Retinal pigment epithelial cell (primary cell): ENCODE data around the gene HMCN1.
"Not testable (repeated sequence)": the region's sequence is repeated elsewhere in the genome, so short reads cannot be mapped to it uniquely, and the experiment has no call there.

ENCODE experiments used
- DNase-seq: peaks from one replicate; pipeline ENCODE4 v3.0.0-alpha.2; 2010; ENCODE audit warnings: low read depth
- H3K4me3 ChIP-seq: 2 replicates; pipeline ENCODE4 v1.5.1; 2011; ENCODE audit warnings: mild to moderate bottlenecking, low read length, control low read depth, moderate library complexity
- TF ChIP-seq, protein P1 (sequence below): conservative IDR thresholded peaks from 2 replicates; pipeline ENCODE4 v1.5.1; 2011; ENCODE audit warnings: low read depth, low read length, control low read depth, inconsistent platforms

Gene HMCN1

GRCh38 chr1:186208405-186209129, 474.4 kb downstream of the HMCN1 start:
- no peak for DNase-seq
- TF ChIP-seq, protein P1, sequence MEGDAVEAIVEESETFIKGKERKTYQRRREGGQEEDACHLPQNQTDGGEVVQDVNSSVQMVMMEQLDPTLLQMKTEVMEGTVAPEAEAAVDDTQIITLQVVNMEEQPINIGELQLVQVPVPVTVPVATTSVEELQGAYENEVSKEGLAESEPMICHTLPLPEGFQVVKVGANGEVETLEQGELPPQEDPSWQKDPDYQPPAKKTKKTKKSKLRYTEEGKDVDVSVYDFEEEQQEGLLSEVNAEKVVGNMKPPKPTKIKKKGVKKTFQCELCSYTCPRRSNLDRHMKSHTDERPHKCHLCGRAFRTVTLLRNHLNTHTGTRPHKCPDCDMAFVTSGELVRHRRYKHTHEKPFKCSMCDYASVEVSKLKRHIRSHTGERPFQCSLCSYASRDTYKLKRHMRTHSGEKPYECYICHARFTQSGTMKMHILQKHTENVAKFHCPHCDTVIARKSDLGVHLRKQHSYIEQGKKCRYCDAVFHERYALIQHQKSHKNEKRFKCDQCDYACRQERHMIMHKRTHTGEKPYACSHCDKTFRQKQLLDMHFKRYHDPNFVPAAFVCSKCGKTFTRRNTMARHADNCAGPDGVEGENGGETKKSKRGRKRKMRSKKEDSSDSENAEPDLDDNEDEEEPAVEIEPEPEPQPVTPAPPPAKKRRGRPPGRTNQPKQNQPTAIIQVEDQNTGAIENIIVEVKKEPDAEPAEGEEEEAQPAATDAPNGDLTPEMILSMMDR, result no peak
- H3K4me3 ChIP-seq, result no peak overlapping the region

DNA sequence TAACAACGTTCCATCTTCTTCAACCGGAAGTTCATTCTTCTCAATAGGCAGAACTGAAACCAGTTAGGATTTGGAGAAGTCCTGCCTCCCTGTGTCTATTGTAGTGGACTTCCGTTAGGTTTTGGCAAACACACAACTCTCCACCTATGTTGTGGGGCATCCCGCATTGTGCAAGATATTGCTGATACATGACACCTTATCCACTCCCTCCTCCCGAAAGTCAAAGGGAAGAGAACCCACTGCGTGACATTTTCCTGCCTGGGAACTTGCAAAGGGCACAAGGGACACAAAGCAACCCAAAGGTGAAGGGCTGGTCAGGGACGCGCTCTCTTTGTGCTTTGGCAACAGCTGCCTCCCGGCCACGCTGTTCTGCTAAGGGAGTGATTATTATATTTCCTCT, 476.1 kb downstream of the HMCN1 start:
- TF ChIP-seq, protein P1, result no peak
- no peak for DNase-seq
- H3K4me3 ChIP-seq, result no peak overlapping the region

DNA sequence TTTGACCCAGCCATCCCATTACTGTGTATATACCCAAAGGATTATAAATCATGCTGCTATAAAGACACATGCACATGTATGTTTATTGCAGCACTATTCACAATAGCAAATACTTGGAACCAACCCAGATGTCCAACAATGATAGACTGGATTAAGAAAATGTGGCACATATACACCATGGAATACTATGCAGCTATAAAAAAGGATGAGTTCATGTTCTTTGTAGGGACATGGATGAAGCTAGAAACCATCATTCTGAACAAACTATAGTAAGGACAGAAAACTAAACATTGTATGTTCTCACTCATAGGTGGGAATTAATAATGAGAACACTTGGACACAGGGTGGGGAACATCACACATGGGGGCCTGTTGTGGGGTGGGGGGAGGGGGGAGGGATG, 477.4 kb downstream of the HMCN1 start:
- H3K4me3 ChIP-seq, DNase-seq: not testable (repeated sequence)

- peak; percentile 83 for DNase-seq
- H3K4me3 ChIP-seq, result no peak overlapping the region
- TF ChIP-seq, protein P1, result peak; percentile 86
Observed at GRCh38 chr1:186212568-186213224, 478.5 kb downstream of the HMCN1 start.

DNA sequence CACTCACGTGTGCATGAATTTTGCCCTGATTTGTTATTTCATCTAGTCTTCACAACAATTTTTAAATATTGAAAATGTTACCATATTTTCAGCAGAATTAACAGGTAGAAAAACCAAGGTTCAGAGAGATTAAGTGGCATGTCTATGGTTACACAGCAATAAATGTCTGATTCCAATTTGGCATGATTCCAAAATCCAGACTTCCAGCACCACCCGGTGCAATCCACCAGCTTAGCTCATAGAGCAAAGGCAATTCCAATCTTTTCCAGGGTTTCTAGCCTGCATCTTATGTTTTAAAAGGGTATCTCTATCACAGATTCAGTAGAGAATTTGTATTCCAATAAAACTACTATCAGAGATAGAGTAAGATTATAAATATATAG, 479.0 kb downstream of the HMCN1 start:
- peak; percentile 39 for DNase-seq
- H3K4me3 ChIP-seq, result no peak overlapping the region
- TF ChIP-seq, protein P1, result no peak

- no peak overlapping the region for H3K4me3 ChIP-seq
- TF ChIP-seq, protein P1, result no peak
- no peak for DNase-seq
Observed at GRCh38 chr1:186214791-186215190, 480.6 kb downstream of the HMCN1 start.

DNA sequence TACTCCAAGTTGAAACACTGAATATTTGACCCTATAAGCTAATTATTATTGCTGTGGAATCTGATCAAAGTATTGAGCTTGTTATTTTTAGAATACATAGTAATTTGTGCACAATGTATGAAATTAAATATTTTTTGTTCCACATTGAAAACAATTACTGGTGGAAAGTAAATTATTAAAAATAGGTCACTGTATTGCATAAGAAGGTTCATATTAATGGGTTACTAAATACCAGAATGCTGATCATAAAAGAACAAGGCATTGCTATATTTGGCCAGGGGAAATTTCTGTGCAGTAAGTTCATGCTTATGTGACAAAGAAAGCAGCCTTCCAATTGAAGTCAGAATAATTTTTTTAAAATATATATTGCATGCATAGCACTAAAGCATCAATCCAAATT, 481.4 kb downstream of the HMCN1 start:
- no peak overlapping the region for H3K4me3 ChIP-seq
- DNase-seq, result no peak
- TF ChIP-seq, protein P1, result no peak
